Ishikawa (cell line): ENCODE data around the gene ADGRG4.

ENCODE experiments used
- CEBPB ChIP-seq: IDR thresholded peaks from 2 replicates; pipeline ENCODE4 v1.6.1; 2012
- CREB1 ChIP-seq: IDR thresholded peaks from 2 replicates; pipeline ENCODE4 v1.6.1; 2012; ENCODE audit warnings: low read depth
- EGR1 ChIP-seq: IDR thresholded peaks from 2 replicates; pipeline ENCODE4 v1.6.1; 2012
- EP300 ChIP-seq: IDR thresholded peaks from 2 replicates; pipeline ENCODE4 v1.6.1; 2012; ENCODE audit warnings: borderline replicate concordance
- FOXM1 ChIP-seq: IDR thresholded peaks from 2 replicates; pipeline ENCODE4 v1.6.1; 2012; ENCODE audit warnings: low read depth, borderline replicate concordance
- MAX ChIP-seq: IDR thresholded peaks from 2 replicates; pipeline ENCODE4 v1.6.1; 2012
- NFIC ChIP-seq: IDR thresholded peaks from 2 replicates; pipeline ENCODE4 v1.6.1; 2012
- RAD21 ChIP-seq: IDR thresholded peaks from 2 replicates; pipeline ENCODE4 v1.6.1; 2012; ENCODE audit warnings: low read depth
- REST ChIP-seq: IDR thresholded peaks from 2 replicates; pipeline ENCODE4 v1.6.1; 2012; ENCODE audit warnings: low read depth, mild to moderate bottlenecking
- TAF1 ChIP-seq: IDR thresholded peaks from 2 replicates; pipeline ENCODE4 v1.6.1; 2012; ENCODE audit warnings: low read depth, mild to moderate bottlenecking
- TCF12 ChIP-seq: IDR thresholded peaks from 2 replicates; pipeline ENCODE4 v1.6.1; 2012; ENCODE audit warnings: low read depth
- TEAD4 ChIP-seq: IDR thresholded peaks from 2 replicates; pipeline ENCODE4 v1.6.1; 2012
- USF1 ChIP-seq: IDR thresholded peaks from 2 replicates; pipeline ENCODE4 v1.6.1; 2012
- YY1 ChIP-seq: IDR thresholded peaks from 2 replicates; pipeline ENCODE4 v1.6.1; 2012; ENCODE audit warnings: low read depth
- ZBTB7A ChIP-seq: IDR thresholded peaks from 2 replicates; pipeline ENCODE4 v1.6.1; 2012; ENCODE audit warnings: low read depth

ADGRG4 gene

GRCh38 chrX:136318156-136318555 is 17.4 kb downstream of the ADGRG4 start:
- TF ChIP-seq FOXM1 (no peak), CREB1 (no peak), YY1 (no peak), TCF12 (no peak), TEAD4 (no peak)

GRCh38 chrX:136318895-136319597 is 18.3 kb downstream of the ADGRG4 start:
- TF ChIP-seq RAD21 (no peak), CEBPB (no peak), MAX (no peak), TEAD4 (no peak), REST (no peak), CREB1 (no peak), NFIC (no peak), TCF12 (no peak), EP300 (no peak), FOXM1 (no peak), EGR1 (no peak), TAF1 (no peak), YY1 (no peak), ZBTB7A (no peak), USF1 (no peak)

- TF ChIP-seq YY1 (no peak), MAX (no peak), TCF12 (no peak), TAF1 (no peak), TEAD4 (no peak), FOXM1 (no peak)
Observed at GRCh38 chrX:136319600-136319999, 18.8 kb downstream of the ADGRG4 start.

GRCh38 chrX:136321532-136321931 is 20.8 kb downstream of the ADGRG4 start:
- TF ChIP-seq EP300: no peak
- TF ChIP-seq CEBPB: no peak
- TF ChIP-seq MAX: no peak
- no peak for TF ChIP-seq USF1
- no peak for TF ChIP-seq CREB1
- TF ChIP-seq TAF1: no peak

- no peak for TF ChIP-seq ZBTB7A
- TF ChIP-seq MAX: no peak
- TF ChIP-seq FOXM1: no peak
- no peak for TF ChIP-seq TCF12
- no peak for TF ChIP-seq EP300
- no peak for TF ChIP-seq TAF1
- TF ChIP-seq YY1: no peak
- TF ChIP-seq REST: no peak
- no peak for TF ChIP-seq CREB1
- no peak for TF ChIP-seq TEAD4
- TF ChIP-seq EGR1: no peak
- no peak for TF ChIP-seq USF1
- no peak for TF ChIP-seq NFIC
- no peak for TF ChIP-seq CEBPB
- no peak for TF ChIP-seq RAD21
Observed at GRCh38 chrX:136322064-136322463, 21.3 kb downstream of the ADGRG4 start.

- TF ChIP-seq FOXM1 (no peak), NFIC (no peak), EGR1 (no peak), MAX (no peak), ZBTB7A (no peak), TCF12 (no peak), TEAD4 (no peak), EP300 (no peak), CREB1 (no peak), YY1 (no peak), RAD21 (no peak), TAF1 (no peak), CEBPB (no peak), REST (no peak), USF1 (no peak)
Observed at GRCh38 chrX:136325377-136325776, 24.6 kb downstream of the ADGRG4 start.
